GM12878 (cell line): ENCODE results near the gene CDH4. TPM values are rescaled to one million over a fixed set of nuclear protein-coding genes. Genes with fewer than 3 reads are reported as not detected.

Source experiments
- ATAC-seq: fragments of 200-7000 bp; cut with Tn5 transposase; 3 replicates; pipeline ENCODE4 v1.9.1; 2020; ENCODE audit warnings: mild to moderate bottlenecking, moderate library complexity
- BruUV-seq: library from RNA; stranded (reverse); fragments of 400-500 nt; replicated peaks from 2 replicates; lab custom pipeline; 2021; lab: Mats Ljungman, UMichigan
- CTCF ChIA-PET: fragments of 300-600 bp; sonication (Branson Sonifier 250); formaldehyde crosslinking; extraction: SDS; loops from one replicate; lab custom pipeline; 2021; ENCODE audit warnings: inconsistent platforms; lab: Yijun Ruan, JAX
- POLR2A ChIA-PET: fragments of 350-600 bp; formaldehyde crosslinking; extraction: SDS; loops from one replicate; lab custom pipeline; 2021; ENCODE audit warnings: inconsistent platforms; lab: Charles Lee
- RAD21 ChIA-PET: fragments of 300-600 bp; sonication (Branson Sonifier 250); formaldehyde crosslinking; loops from one replicate; lab custom pipeline; 2023; ENCODE audit warnings: antibody characterized with exemption; ENCODE audit not compliant: unreplicated experiment; lab: Charles Lee
- SMC1A ChIA-PET: fragments of 300-600 bp; sonication (Branson Sonifier 250); formaldehyde crosslinking; loops from one replicate; lab custom pipeline; 2023; ENCODE audit not compliant: unreplicated experiment, uncharacterized antibody; lab: Charles Lee
- DNase-seq: peaks from one replicate; pipeline ENCODE4 v3.0.0-alpha.2; 2011; ENCODE audit warnings: low read depth, low spot score
- FAIRE-seq: peaks from 3 replicates; lab custom pipeline; 2011; peaks lifted over from hg19 to GRCh38; lab: Jason Lieb, UNC
- H2AFZ ChIP-seq: 2 replicates; pipeline ENCODE4 v1.6.0; 2011; ENCODE audit warnings: low read depth, low read length, control low read depth; ENCODE audit not compliant: control insufficient read depth
- H3K27ac ChIP-seq: 2 replicates; pipeline ENCODE4 v1.5.1; 2011; ENCODE audit warnings: control low read depth; ENCODE audit not compliant: control insufficient read depth, insufficient read depth
- H3K27me3 ChIP-seq, 2 experiments: replicated peaks in 1 of 2; 2 replicates each; pipeline versions ENCODE4 v1.6.0 to v1.6.1; 2011; ENCODE audit warnings: low read length in 1 of 2; ENCODE audit not compliant: control insufficient read depth in 2 of 2, insufficient read depth in 2 of 2
- H3K36me3 ChIP-seq, 2 experiments: 2 replicates each; pipeline ENCODE4 v1.5.1; 2011; ENCODE audit warnings: low read length in 1 of 2; ENCODE audit not compliant: control insufficient read depth in 2 of 2, insufficient read depth in 2 of 2
- H3K4me1 ChIP-seq: 2 replicates; pipeline ENCODE4 v1.6.1; 2011; ENCODE audit warnings: mild to moderate bottlenecking, low read length, moderate library complexity, mixed read lengths; ENCODE audit not compliant: control insufficient read depth, insufficient read depth
- H3K4me2 ChIP-seq: 2 replicates; pipeline ENCODE4 v1.6.0; 2011; ENCODE audit warnings: control low read depth; ENCODE audit not compliant: control insufficient read depth, insufficient read depth
- H3K4me3 ChIP-seq: fragments of 200-600 bp; sonication (generic); 2 replicates; pipeline ENCODE4 v1.5.1; 2016
- H3K79me2 ChIP-seq: 2 replicates; pipeline ENCODE4 v1.6.0; 2011; ENCODE audit warnings: low read length; ENCODE audit not compliant: control insufficient read depth, insufficient read depth
- H3K9ac ChIP-seq: 2 replicates; pipeline ENCODE4 v1.8.0; 2011; ENCODE audit warnings: low read length, control low read depth, mixed read lengths; ENCODE audit not compliant: control insufficient read depth, insufficient read depth
- H3K9me3 ChIP-seq: replicated peaks from 3 replicates; pipeline ENCODE4 v1.5.1; 2011; ENCODE audit warnings: mild to moderate bottlenecking, low read length; ENCODE audit not compliant: control insufficient read depth, insufficient read depth
- H4K20me1 ChIP-seq: 2 replicates; pipeline ENCODE4 v1.6.0; 2011; ENCODE audit not compliant: control insufficient read depth, insufficient read depth
- ASH2L ChIP-seq: fragments of 300-600, 200-600 bp; sonication (generic); IDR thresholded peaks from 2 replicates; pipeline ENCODE4 v1.6.1; 2017; ENCODE audit warnings: low read depth, mild to moderate bottlenecking, borderline replicate concordance
- CHD2 ChIP-seq: IDR thresholded peaks from 2 replicates; pipeline ENCODE4 v1.6.1; 2011; ENCODE audit warnings: low read depth, low read length, improper control_type of control experiment, borderline replicate concordance
- CREB1 ChIP-seq: IDR thresholded peaks from 2 replicates; pipeline ENCODE4 v1.6.1; 2012; ENCODE audit warnings: low read depth, mild to moderate bottlenecking, inconsistent platforms
- E2F4 ChIP-seq: IDR thresholded peaks from 2 replicates; pipeline ENCODE4 v1.6.1; 2012; ENCODE audit warnings: low read depth, low read length, improper control_type of control experiment
- HDGF ChIP-seq: fragments of 450-650 bp; IDR thresholded peaks from 2 replicates; pipeline ENCODE4 v1.6.1; 2016; ENCODE audit warnings: antibody characterized with exemption
- IKZF2 ChIP-seq, 2 experiments: fragments of 450-650 bp; IDR thresholded peaks; 2 replicates each; pipeline ENCODE4 v1.6.1; 2017; ENCODE audit warnings: mild to moderate bottlenecking in 2 of 2, moderate library complexity in 2 of 2
- MAX ChIP-seq: IDR thresholded peaks from 2 replicates; pipeline ENCODE4 v1.6.1; 2012; ENCODE audit warnings: low read depth, low read length, improper control_type of control experiment
- RFX5 ChIP-seq: IDR thresholded peaks from 2 replicates; pipeline ENCODE4 v1.6.1; 2011; ENCODE audit warnings: low read depth, low read length, improper control_type of control experiment
- SMARCA5 ChIP-seq: fragments of 450-650 bp; IDR thresholded peaks from 2 replicates; pipeline ENCODE4 v1.6.1; 2017; ENCODE audit warnings: mild to moderate bottlenecking
- SP1 ChIP-seq: IDR thresholded peaks from one replicate; pipeline ENCODE4 v1.6.1; 2011; ENCODE audit warnings: low read depth, low read length
- SREBF2 ChIP-seq: IDR thresholded peaks from 2 replicates; pipeline ENCODE4 v1.6.1; 2012; ENCODE audit warnings: mild to moderate bottlenecking, low read length
- ZBTB40 ChIP-seq: fragments of 450-650 bp; IDR thresholded peaks from 2 replicates; pipeline ENCODE4 v1.6.1; 2016; ENCODE audit warnings: mild to moderate bottlenecking, moderate library complexity, borderline replicate concordance
- WGBS: methylation state at CpG from one replicate; pipeline ENCODE4 v1.1.6; 2016; ENCODE audit warnings: low lambda C conversion rate; ENCODE audit not compliant: insufficient replicate concordance, insufficient coverage; ENCODE audit errors: missing lambda C conversion rate; 5-methylcytosine and 5-hydroxymethylcytosine counted together
- in situ Hi-C: fragments of 300-500 bp; cut with MboI; formaldehyde crosslinking; loops from 9 replicates; pipeline ENCODE4 v1.14.3; 2018; ENCODE audit warnings: mixed read lengths
- intact Hi-C: fragments of 100-400 bp; cut with micrococcal nuclease; formaldehyde crosslinking; loops from one replicate; pipeline ENCODE4 v1.14.2; 2022; ENCODE audit not compliant: unreplicated experiment
- polyA plus RNA-seq, 11 experiments: library from polyadenylated mRNA; depleted of rRNA in 4 of 11; unstranded in 6 of 11; stranded (reverse) in 5 of 11; fragments of >200 nt; fragmentation: Nextera tagmentation in 4 of 11; fragmentation: Illumina TruSeq in 1 of 11; extraction: Ambion mirVana in 4 of 11; extraction: Trizol in 1 of 11; gene quantifications; 1 replicate in 1 of 11; 2 replicates in 10 of 11; pipeline versions ENCODE4 v1.2.1 to v1.2.3, GENCODE V29; 2011 to 2016; ENCODE audit warnings: inconsistent platforms in 2 of 11, missing spikeins in 2 of 11, low read depth in 1 of 11
- total RNA-seq, 4 experiments: library from RNA; depleted of rRNA in 3 of 4; stranded (reverse); fragments of >200 nt in 3 of 4; fragmentation: Illumina TruSeq in 1 of 4; extraction: Trizol in 1 of 4; gene quantifications; 2 replicates each; pipeline versions ENCODE4 v1.2.1 to v1.2.3, GENCODE V29; 2013 to 2021

Gene CDH4
- total and polyA plus RNA-seq, 10 of the 15 experiments (the other 5 are each of a cell fraction or from before 2014, with no cell fraction given) = not detected

- no peaks in the 10 kb centered on the region for H4K20me1 ChIP-seq
- ChIA-PET CTCF (no interaction called here), RAD21 (no interaction called here), SMC1A (no interaction called here), POLR2A (no interaction called here)
- no peaks in the 10 kb centered on the region; the same call in 2 of the 3 replicates for H3K9me3 ChIP-seq
- H3K4me3 ChIP-seq = no peak overlapping the region
- FAIRE-seq (no peak), ATAC-seq (no peak)
- no peak overlapping the region for H3K4me2 ChIP-seq
- intact Hi-C loops (no loop called here), in situ Hi-C loops (loop anchor here (25.0 kb wide), 1 partner anchor 449 kb away; no protein-coding TSS in a partner anchor)
- H3K4me1 ChIP-seq = no peaks in the 10 kb centered on the region
- no TSS peak for BruUV-seq
- no peak overlapping the region for H2AFZ ChIP-seq
- no peak overlapping the region for H3K9ac ChIP-seq
- H3K27ac ChIP-seq = no peak overlapping the region
- H3K27me3 ChIP-seq = no peaks in the 10 kb centered on the region
- no peaks in the 10 kb centered on the region for H3K36me3 ChIP-seq
- WGBS = 23% methylated on average over 8 of the region's 8 CpGs
- TF ChIP-seq RFX5 (no peak), CHD2 (no peak), SMARCA5 (no peak), E2F4 (no peak), HDGF (no peak), SP1 (no peak), SREBF2 (no peak), IKZF2 (IDR thresholded peaks at IDR 0.05) (no peak), ASH2L (no peak), ZBTB40 (no peak), CREB1 (no peak), MAX (no peak)
- TF ChIP-seq, all 136 proteins: peak for 0
- no peak for DNase-seq
- no peaks in the 10 kb centered on the region for H3K79me2 ChIP-seq
Measured at GRCh38 chr20:61436667-61437279, 184.7 kb downstream of the CDH4 start.
